CD14-positive monocyte (primary cell): Measurements from ENCODE around the gene CAPN1. TPM values are rescaled to one million over a fixed set of nuclear protein-coding genes. Genes with fewer than 3 reads are reported as not detected.

Experiments used
- DNase-seq, 3 donors: peaks; one replicate each; pipeline ENCODE4 v3.0.0-alpha.2; 2011 to 2022
- H2AFZ ChIP-seq: 2 replicates; pipeline ENCODE4 v1.6.0; 2012; ENCODE audit warnings: mild to moderate bottlenecking, low read depth, low read length, inconsistent platforms; ENCODE audit not compliant: insufficient read depth, poor library complexity, severe bottlenecking
- H3K27ac ChIP-seq, 2 donors: 1 replicate in 1 of 2; 2 replicates in 1 of 2; pipeline ENCODE4 v1.5.1; 2012 to 2013; ENCODE audit warnings: low read length in 2 of 2, control low read depth in 1 of 2, inconsistent platforms in 1 of 2, low read depth in 1 of 2, mild to moderate bottlenecking in 1 of 2
- H3K27me3 ChIP-seq, 2 donors: one replicate each; pipeline versions ENCODE4 v1.6.0 to v1.6.1; 2011 to 2013; ENCODE audit warnings: low read length in 2 of 2; ENCODE audit not compliant: control insufficient read depth in 2 of 2, insufficient read depth in 2 of 2
- H3K36me3 ChIP-seq, 2 donors: replicated peaks in 1 of 2; 1 replicate in 1 of 2; 2 replicates in 1 of 2; pipeline versions ENCODE4 v1.5.1 to v1.6.1; 2012 to 2013; ENCODE audit warnings: low read length in 2 of 2, control low read depth in 1 of 2, inconsistent platforms in 1 of 2, mild to moderate bottlenecking in 1 of 2; ENCODE audit not compliant: insufficient read depth in 2 of 2, control insufficient read depth in 1 of 2
- H3K4me1 ChIP-seq, 2 donors: 1 replicate in 1 of 2; 2 replicates in 1 of 2; pipeline versions ENCODE4 v1.5.1 to v1.6.1; 2012 to 2013; ENCODE audit warnings: low read length in 2 of 2, control low read depth in 1 of 2, inconsistent platforms in 1 of 2, mild to moderate bottlenecking in 1 of 2, moderate library complexity in 1 of 2; ENCODE audit not compliant: insufficient read depth in 2 of 2, control insufficient read depth in 1 of 2
- H3K4me2 ChIP-seq: replicated peaks from 2 replicates; pipeline ENCODE3; 2012; ENCODE audit warnings: low read length, moderate library complexity, mild to moderate bottlenecking; ENCODE audit not compliant: poor library complexity, severe bottlenecking; ENCODE audit errors: extremely low read depth
- H3K4me3 ChIP-seq, 3 experiments: fragments of 200-600 bp in 1 of 3; sonication (generic) in 1 of 3; replicated peaks in 1 of 3; 1 replicate in 2 of 3; 2 replicates in 1 of 3; pipeline ENCODE4 v1.5.1; 2011 to 2013; ENCODE audit warnings: low read length in 3 of 3, mild to moderate bottlenecking in 3 of 3, control low read depth in 2 of 3, low read depth in 2 of 3, inconsistent platforms in 1 of 3, moderate library complexity in 1 of 3
- H3K79me2 ChIP-seq: 2 replicates; pipeline ENCODE4 v1.6.0; 2012; ENCODE audit warnings: mild to moderate bottlenecking, control low read depth, inconsistent platforms, low read length, moderate library complexity; ENCODE audit not compliant: insufficient read depth
- H3K9ac ChIP-seq: 2 replicates; pipeline ENCODE4 v1.6.0; 2017; ENCODE audit warnings: low read length, mild to moderate bottlenecking; ENCODE audit not compliant: insufficient read depth, poor library complexity, severe bottlenecking
- H3K9me3 ChIP-seq, 2 donors: replicated peaks in 1 of 2; 1 replicate in 1 of 2; 2 replicates in 1 of 2; pipeline versions ENCODE4 v1.5.1 to v1.6.1; 2012 to 2013; ENCODE audit warnings: low read length in 2 of 2, control low read depth in 1 of 2; ENCODE audit not compliant: control insufficient read depth in 1 of 2, insufficient read depth in 1 of 2
- H4K20me1 ChIP-seq: 2 replicates; pipeline ENCODE4 v1.6.0; 2012; ENCODE audit warnings: mild to moderate bottlenecking, low read length, control low read depth, moderate library complexity; ENCODE audit not compliant: insufficient read depth
- H3K27ac Mint-ChIP-seq, 7 donors: one replicate each; pipeline ENCODE4 v1.8.0; 2020; ENCODE audit warnings: mild to moderate bottlenecking in 7 of 7, mixed read lengths in 7 of 7, moderate library complexity in 6 of 7, inconsistent platforms in 2 of 7
- H3K27me3 Mint-ChIP-seq, 3 donors: one replicate each; pipeline ENCODE4 v1.8.0; 2021 to 2022; ENCODE audit warnings: low read depth in 3 of 3, mild to moderate bottlenecking in 3 of 3, mixed read lengths in 3 of 3, moderate library complexity in 3 of 3, inconsistent platforms in 1 of 3
- H3K36me3 Mint-ChIP-seq, 2 donors: one replicate each; pipeline ENCODE4 v1.8.0; 2020; ENCODE audit warnings: mixed read lengths in 2 of 2, inconsistent platforms in 1 of 2, mild to moderate bottlenecking in 1 of 2
- H3K4me1 Mint-ChIP-seq: one replicate; pipeline ENCODE4 v1.8.0; 2020; ENCODE audit warnings: mild to moderate bottlenecking, mixed read lengths
- H3K4me3 Mint-ChIP-seq, 2 donors: one replicate each; pipeline ENCODE4 v1.8.0; 2020; ENCODE audit warnings: mild to moderate bottlenecking in 2 of 2, mixed read lengths in 2 of 2, moderate library complexity in 1 of 2
- H3K9me3 Mint-ChIP-seq, 7 donors: one replicate each; pipeline ENCODE4 v1.8.0; 2020 to 2022; ENCODE audit warnings: mixed read lengths in 7 of 7, mild to moderate bottlenecking in 6 of 7, moderate library complexity in 6 of 7, inconsistent platforms in 2 of 7
- CTCF ChIP-seq: fragments of 200-600 bp; IDR thresholded peaks from one replicate; pipeline ENCODE4 v1.8.0; 2022; ENCODE audit warnings: antibody characterized with exemption, mild to moderate bottlenecking
- WGBS: methylation state at CpG from one replicate; pipeline ENCODE4 v1.1.5; 2013; ENCODE audit warnings: missing lambda C conversion rate; ENCODE audit not compliant: insufficient coverage; 5-methylcytosine and 5-hydroxymethylcytosine counted together
- intact Hi-C, 2 donors: fragments of 100-400 bp; cut with micrococcal nuclease; formaldehyde crosslinking; loops; one replicate each; pipeline versions ENCODE4 v1.15.0 to v1.15.1; 2023
- polyA plus RNA-seq, 3 donors: library from polyadenylated mRNA; depleted of rRNA in 1 of 3; unstranded in 2 of 3; stranded (reverse) in 1 of 3; fragments of 300-500 nt in 2 of 3; fragments of >200 nt in 1 of 3; fragmentation: Illumina TruSeq in 2 of 3; gene quantifications; 1 replicate in 2 of 3; 2 replicates in 1 of 3; pipeline ENCODE4 v1.2.3, GENCODE V29; 2012 to 2021

Gene CAPN1
- polyA plus RNA-seq, 3 donors = 128 to 140 (median 129) TPM

DNA sequence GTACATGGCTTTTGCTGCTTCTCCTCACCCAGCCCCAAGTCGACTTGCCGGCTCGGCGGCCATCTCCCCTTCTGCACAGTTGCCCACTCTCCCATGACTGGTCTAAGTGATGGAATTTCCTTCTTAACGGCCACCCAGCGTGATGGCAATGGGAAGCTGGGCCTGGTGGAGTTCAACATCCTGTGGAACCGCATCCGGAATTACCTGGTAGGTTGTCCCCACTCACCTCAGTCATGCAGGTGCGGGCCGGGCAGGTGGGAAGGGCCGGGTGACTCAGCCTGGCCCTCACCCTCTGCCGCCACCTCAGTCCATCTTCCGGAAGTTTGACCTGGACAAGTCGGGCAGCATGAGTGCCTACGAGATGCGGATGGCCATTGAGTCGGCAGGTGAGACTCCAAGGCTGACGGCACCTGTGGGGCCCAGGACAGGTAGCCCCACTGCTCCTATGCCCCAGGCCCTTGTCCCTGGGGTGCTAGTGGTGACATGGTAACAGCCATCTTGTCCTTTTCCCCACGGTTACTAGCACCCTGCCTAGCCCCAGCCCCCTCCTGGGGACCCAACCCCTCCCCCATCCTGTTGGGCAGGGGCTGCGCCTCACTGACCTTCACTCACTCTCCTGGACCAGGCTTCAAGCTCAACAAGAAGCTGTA, 28.1 kb downstream of the CAPN1 start:
- Histone ChIP-seq H3K4me2 (no peak overlapping the region), H2AFZ (no peak overlapping the region), H3K4me3 (no peak overlapping the region), H3K9ac (no peak overlapping the region), H3K27ac (no peak overlapping the region), H4K20me1 (peaks cover 16% of the 10 kb centered on the region), H3K79me2 (no peaks in the 10 kb centered on the region), H3K27me3 (no peaks in the 10 kb centered on the region), H3K9me3 (no peaks in the 10 kb centered on the region), H3K4me1 (peaks cover 26 to 35% of the 10 kb centered on the region in 2 donors), H3K36me3 (peaks cover 61 to 75% of the 10 kb centered on the region in 2 donors)
- Mint-ChIP-seq H3K36me3 (peaks cover 57 to 72% of the 10 kb centered on the region in 2 donors), H3K4me1 (peaks cover 45% of the 10 kb centered on the region), H3K27ac (peak overlapping the region in 2 of 7 donors; percentile 47 to 79), H3K27me3 (peaks cover 0 to 3% (median 0%) of the 10 kb centered on the region in 3 donors), H3K4me3 (no peak overlapping the region), H3K9me3 (peaks cover 0 to 3% (median 0%) of the 10 kb centered on the region in 7 donors)
- no peak for TF ChIP-seq CTCF
- WGBS = 96% methylated on average over 14 of the region's 20 CpGs
- intact Hi-C loops = loop anchor here (5.0 to 10.0 kb wide), 3 partner anchors 42 to 105 kb away; partner anchors contain the start of gene CDC42EP2 (in 1 of the 2)
- DNase-seq = no peak

DNA sequence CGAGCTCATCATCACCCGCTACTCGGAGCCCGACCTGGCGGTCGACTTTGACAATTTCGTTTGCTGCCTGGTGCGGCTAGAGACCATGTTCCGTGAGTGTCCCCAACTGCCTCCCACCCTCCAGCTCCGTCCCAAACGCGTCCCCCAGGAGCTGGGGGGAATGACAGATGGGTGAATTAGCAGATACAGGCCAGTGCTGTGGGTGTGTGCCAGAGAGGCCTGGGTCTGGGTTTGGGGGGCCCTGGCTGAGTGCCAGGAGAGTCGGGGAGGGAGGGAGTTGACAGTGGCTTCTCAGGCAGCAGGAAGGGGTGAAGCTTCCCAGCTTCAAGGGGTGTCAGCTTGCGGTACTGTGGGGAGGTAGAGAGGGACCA, 28.6 kb downstream of the CAPN1 start:
- WGBS = 79% methylated on average over 8 of the region's 14 CpGs
- Mint-ChIP-seq H3K9me3 (peaks cover 0 to 3% (median 0%) of the 10 kb centered on the region in 7 donors), H3K27ac (peak overlapping the region in 2 of 7 donors; percentile 8 to 40), H3K4me1 (peaks cover 48% of the 10 kb centered on the region), H3K27me3 (peaks cover 0 to 3% (median 0%) of the 10 kb centered on the region in 3 donors), H3K4me3 (no peak overlapping the region), H3K36me3 (peaks cover 52 to 67% of the 10 kb centered on the region in 2 donors)
- Histone ChIP-seq H3K9ac (no peak overlapping the region), H3K27me3 (no peaks in the 10 kb centered on the region), H3K36me3 (peaks cover 56 to 70% of the 10 kb centered on the region in 2 donors), H3K4me3 (no peak overlapping the region), H4K20me1 (peaks cover 11% of the 10 kb centered on the region), H3K9me3 (no peaks in the 10 kb centered on the region), H3K79me2 (no peaks in the 10 kb centered on the region), H3K27ac (no peak overlapping the region), H3K4me1 (peaks cover 26 to 35% of the 10 kb centered on the region in 2 donors), H3K4me2 (no peak overlapping the region), H2AFZ (no peak overlapping the region)
- no peak for DNase-seq
- intact Hi-C loops = no loop called here
- TF ChIP-seq CTCF = no peak
